HepG2 (cell line): ENCODE data around the gene AP3D1. TPM values are rescaled to one million over a fixed set of nuclear protein-coding genes. Genes with fewer than 3 reads are reported as not detected.
A peak's percentile ranks its signal among the peaks of the same experiment; 100 is the strongest.

Source experiments
- ARNT ChIP-seq: fragments of 450-650 bp; IDR thresholded peaks from 2 replicates; pipeline ENCODE4 v1.6.1; 2017
- DNMT1 ChIP-seq: sonication (generic); formaldehyde crosslinking; IDR thresholded peaks from 2 replicates; pipeline ENCODE4 v1.5.1; 2020; ENCODE audit warnings: mild to moderate bottlenecking, missing genetic modification reagents
- FIP1L1 ChIP-seq: fragments of 200-400 bp; formaldehyde crosslinking; IDR thresholded peaks from 2 replicates; pipeline ENCODE4 v1.6.1; 2018; ENCODE audit warnings: low read depth, mild to moderate bottlenecking, low read length, moderate library complexity, borderline replicate concordance; ENCODE audit not compliant: insufficient read depth
- GATA4 ChIP-seq: sonication (generic); IDR thresholded peaks from 2 replicates; pipeline ENCODE4 v1.6.1; 2016; ENCODE audit warnings: antibody characterized with exemption, low read depth, borderline replicate concordance
- KDM5A ChIP-seq: fragments of 200-600 bp; sonication (generic); IDR thresholded peaks from 2 replicates; pipeline ENCODE4 v1.7.0; 2018; ENCODE audit warnings: antibody characterized with exemption, mild to moderate bottlenecking, low read length, borderline replicate concordance
- PBX3 ChIP-seq: sonication (generic); formaldehyde crosslinking; IDR thresholded peaks from 2 replicates; pipeline ENCODE4 v1.8.1; 2023; ENCODE audit warnings: missing genetic modification reagents, inconsistent platforms, borderline replicate concordance
- RORA ChIP-seq: sonication (generic); formaldehyde crosslinking; IDR thresholded peaks from 2 replicates; pipeline ENCODE4 v1.5.0; 2020; ENCODE audit warnings: mild to moderate bottlenecking, missing genetic modification reagents, moderate library complexity
- SAP130 ChIP-seq: IDR thresholded peaks from 2 replicates; pipeline ENCODE4 v1.6.1; 2016; ENCODE audit warnings: low read depth
- SNAPC5 ChIP-seq: sonication (generic); formaldehyde crosslinking; IDR thresholded peaks from 2 replicates; pipeline ENCODE4 v1.8.1; 2023; ENCODE audit warnings: mild to moderate bottlenecking, missing genetic modification reagents, borderline replicate concordance
- SOX5 ChIP-seq: IDR thresholded peaks from 2 replicates; pipeline ENCODE4 v1.6.1; 2016; ENCODE audit warnings: borderline replicate concordance
- THAP9 ChIP-seq: sonication (generic); formaldehyde crosslinking; IDR thresholded peaks from 2 replicates; pipeline ENCODE4; 2020; ENCODE audit warnings: missing genetic modification reagents, mild to moderate bottlenecking, borderline replicate concordance
- ZBTB4 ChIP-seq: sonication (generic); formaldehyde crosslinking; IDR thresholded peaks from 2 replicates; pipeline ENCODE4 v1.4.0; 2020; ENCODE audit warnings: missing genetic modification reagents, mild to moderate bottlenecking, borderline replicate concordance
- ZNF235 ChIP-seq: sonication (generic); formaldehyde crosslinking; IDR thresholded peaks from 2 replicates; pipeline ENCODE4 v1.8.1; 2023; ENCODE audit warnings: mild to moderate bottlenecking, missing genetic modification reagents, borderline replicate concordance
- ZNF552 ChIP-seq: sonication (generic); formaldehyde crosslinking; IDR thresholded peaks from 2 replicates; pipeline ENCODE4 v1.9.0; 2022; ENCODE audit warnings: missing genetic modification reagents, mild to moderate bottlenecking, borderline replicate concordance
- ZNF589 ChIP-seq: sonication (generic); formaldehyde crosslinking; conservative IDR thresholded peaks from 2 replicates; pipeline ENCODE4 v1.8.0; 2022; ENCODE audit warnings: mild to moderate bottlenecking, moderate library complexity, missing genetic modification reagents
- ZNF607 ChIP-seq: sonication (generic); formaldehyde crosslinking; IDR thresholded peaks from 2 replicates; pipeline ENCODE4 v1.5.1; 2020; ENCODE audit warnings: missing genetic modification reagents, mild to moderate bottlenecking, borderline replicate concordance
- ZNF788 ChIP-seq: sonication (generic); formaldehyde crosslinking; IDR thresholded peaks from 2 replicates; pipeline ENCODE4 v1.5.0; 2020; ENCODE audit warnings: mild to moderate bottlenecking, missing genetic modification reagents, borderline replicate concordance
- ZSCAN21 ChIP-seq: sonication (generic); formaldehyde crosslinking; IDR thresholded peaks from 2 replicates; pipeline ENCODE4 v1.8.0; 2022; ENCODE audit warnings: mild to moderate bottlenecking, missing genetic modification reagents, moderate library complexity, borderline replicate concordance
- polyA plus RNA-seq, 8 experiments: library from polyadenylated mRNA; depleted of rRNA in 3 of 8; stranded (reverse) in 7 of 8; unstranded in 1 of 8; fragments of >200 nt; fragmentation: Illumina TruSeq in 4 of 8; extraction: Trizol in 4 of 8; gene quantifications; 2 replicates each; pipeline versions ENCODE4 v1.2.1 to v1.2.3, GENCODE V29; 2011 to 2016; ENCODE audit warnings: low read depth in 4 of 8, missing spikeins in 1 of 8, mixed read lengths in 1 of 8; ENCODE audit not compliant: insufficient read depth in 1 of 8
- total RNA-seq, 5 experiments: library from RNA; depleted of rRNA; stranded (reverse); fragments of >200 nt; fragmentation: Illumina TruSeq; extraction: Trizol; gene quantifications; 2 replicates each; pipeline ENCODE4 v1.2.3, GENCODE V29; 2016; ENCODE audit warnings: low read depth in 1 of 5

Gene AP3D1
- total and polyA plus RNA-seq, 2 of the 13 experiments (the other 11 are each of a cell fraction or from before 2014, with no cell fraction given): 68.0 to 82.6 TPM

GRCh38 chr19:2166741-2167738 lies 15.7 kb upstream of the AP3D1 start (continued):
- TF ChIP-seq ZBTB4 (CRISPR knock-in tag): no peak
- no peak for TF ChIP-seq ZNF235
- TF ChIP-seq GATA4: no peak
- no peak for TF ChIP-seq ARNT
- TF ChIP-seq SNAPC5 (CRISPR knock-in tag): no peak
- TF ChIP-seq KDM5A: no peak; the same call in 1 of the 2 replicates
- TF ChIP-seq RORA (CRISPR knock-in tag): no peak
- no peak for TF ChIP-seq ZSCAN21
- TF ChIP-seq ZNF589: 0 out of 2 replicates have a peak, but pooled peaks have one; percentile 37
- TF ChIP-seq ZNF607 (CRISPR knock-in tag): peak; percentile 78; the same call in 1 of the 2 replicates
- peak; percentile 87 for TF ChIP-seq SAP130 (CRISPR knock-in tag)
- no peak for TF ChIP-seq SOX5
- no peak for TF ChIP-seq THAP9 (CRISPR knock-in tag)
- TF ChIP-seq DNMT1 (CRISPR knock-in tag): no peak
- no peak for TF ChIP-seq ZNF552 (CRISPR knock-in tag)
- no peak for TF ChIP-seq PBX3 (CRISPR knock-in tag)
- peak; percentile 23; the same call in 1 of the 2 replicates for TF ChIP-seq ZNF788
- no peak for TF ChIP-seq FIP1L1
